HUDEP-2 (cell line): ENCODE results near the gene EPHX1.
A peak's percentile ranks its signal among the peaks of the same experiment; 100 is the strongest.

Experiments
- DNase-seq, 76 experiments: peaks; one replicate each; lab custom pipeline; 2025; ENCODE audit not compliant: unreplicated experiment in 76 of 76; lab: John Stamatoyannopoulos, UW

Gene EPHX1

DNA sequence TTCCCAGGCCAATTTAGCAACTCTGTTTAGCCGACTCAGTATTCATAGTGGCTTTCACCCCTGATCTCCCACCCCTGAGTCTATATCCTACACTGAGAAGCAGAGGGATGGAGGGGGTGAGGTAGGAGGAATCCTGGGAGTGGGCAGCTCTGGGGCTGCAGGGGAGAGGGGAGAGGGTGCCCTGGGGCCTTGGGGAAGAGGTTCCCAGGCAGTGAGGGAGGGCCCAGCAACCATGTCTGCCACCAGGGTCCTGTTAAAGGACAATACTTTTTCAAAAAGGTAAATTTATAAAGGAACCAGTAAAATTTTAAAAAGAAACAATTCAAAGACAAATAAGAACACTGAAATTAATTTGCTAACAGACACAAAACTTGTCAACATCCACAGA, 30.3 kb downstream of the EPHX1 start:
- no peak for DNase-seq

DNA sequence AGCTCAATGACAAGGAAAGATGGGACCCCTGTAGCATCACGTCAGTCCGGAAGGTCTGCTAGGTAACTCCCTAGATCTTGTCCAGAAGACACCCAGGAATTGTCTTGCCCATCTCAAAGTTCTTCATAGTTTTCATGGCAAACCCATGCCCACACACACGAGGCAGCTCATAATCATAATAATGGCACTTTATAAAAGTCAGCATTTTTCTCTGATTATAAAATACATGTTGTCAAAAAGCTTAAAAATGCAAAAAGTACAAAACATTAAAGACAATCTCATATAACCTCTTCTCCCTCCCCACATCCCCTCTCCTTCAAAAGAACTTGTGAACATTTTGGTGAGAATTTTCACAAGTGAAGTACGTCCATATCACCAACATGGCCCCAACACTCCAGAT, 30.8 kb downstream of the EPHX1 start:
- no peak for DNase-seq

DNA sequence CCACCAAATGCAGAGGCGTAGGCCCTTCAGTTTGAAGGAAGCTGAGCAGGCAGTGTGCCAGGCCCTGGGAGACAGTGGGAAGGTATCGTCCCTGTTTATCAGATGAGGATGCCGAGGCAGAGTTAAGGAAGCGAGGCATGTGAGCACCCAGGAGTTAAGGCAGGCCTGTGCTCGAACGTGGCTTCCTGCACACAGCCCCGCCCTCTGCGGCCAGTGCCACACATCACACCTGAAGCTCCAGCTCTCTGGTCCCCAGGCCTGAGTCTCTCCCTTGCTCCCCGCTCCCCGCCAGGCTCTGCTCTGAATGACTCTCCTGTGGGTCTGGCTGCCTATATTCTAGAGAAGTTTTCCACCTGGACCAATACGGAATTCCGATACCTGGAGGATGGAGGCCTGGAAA, 32.1 kb downstream of the EPHX1 start:
- DNase-seq, result no peak

DNA sequence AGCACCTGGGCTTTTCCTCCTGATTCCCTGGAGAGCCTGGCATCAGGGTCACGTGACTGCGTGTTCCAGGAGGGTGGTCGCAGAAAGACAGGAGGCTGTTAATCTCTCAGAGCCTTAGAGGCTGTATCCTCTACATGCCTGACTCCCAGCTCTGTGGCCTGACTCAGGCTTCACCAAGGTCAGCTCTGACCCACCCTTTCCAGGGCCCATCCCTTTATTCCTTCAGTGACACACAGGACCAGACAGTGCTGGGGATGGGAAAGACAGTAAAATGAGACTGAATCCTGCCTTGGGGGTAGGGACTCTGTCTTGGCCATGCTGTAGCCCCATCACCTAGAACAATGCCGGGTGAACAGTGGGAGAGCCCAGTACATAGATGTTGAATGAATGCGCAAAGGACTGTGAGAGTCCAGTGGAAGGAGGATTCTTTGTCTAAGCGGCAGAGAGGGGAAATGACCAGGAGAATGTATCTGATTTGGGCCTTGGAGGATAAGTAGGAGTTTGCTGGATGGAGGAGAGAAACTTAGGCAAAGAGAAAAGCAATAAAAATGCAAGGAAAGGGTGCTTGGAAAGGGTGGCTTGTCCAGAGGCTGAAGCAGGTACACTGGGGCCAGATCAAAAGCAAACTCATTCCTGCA, 33.0 kb downstream of the EPHX1 start:
- no peak for DNase-seq

DNA sequence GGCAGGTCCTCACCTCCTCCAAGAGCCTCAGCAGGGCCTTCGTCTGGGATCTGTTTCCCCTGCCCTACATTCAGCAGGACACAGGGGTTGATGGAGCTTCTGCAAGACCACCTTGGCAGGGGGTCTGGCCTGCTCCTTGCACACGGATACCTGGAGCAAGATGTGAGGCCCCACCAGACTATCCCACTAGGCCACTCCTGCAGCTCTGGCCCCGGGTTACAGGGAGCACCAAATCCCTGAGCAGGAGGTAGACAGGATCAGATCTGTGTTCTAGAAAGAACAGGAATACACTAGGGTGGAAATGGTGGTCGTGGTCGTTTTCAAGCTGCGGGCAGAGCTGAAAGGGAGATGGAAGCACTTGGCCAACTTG, 33.5 kb downstream of the EPHX1 start:
- no peak for DNase-seq

DNA sequence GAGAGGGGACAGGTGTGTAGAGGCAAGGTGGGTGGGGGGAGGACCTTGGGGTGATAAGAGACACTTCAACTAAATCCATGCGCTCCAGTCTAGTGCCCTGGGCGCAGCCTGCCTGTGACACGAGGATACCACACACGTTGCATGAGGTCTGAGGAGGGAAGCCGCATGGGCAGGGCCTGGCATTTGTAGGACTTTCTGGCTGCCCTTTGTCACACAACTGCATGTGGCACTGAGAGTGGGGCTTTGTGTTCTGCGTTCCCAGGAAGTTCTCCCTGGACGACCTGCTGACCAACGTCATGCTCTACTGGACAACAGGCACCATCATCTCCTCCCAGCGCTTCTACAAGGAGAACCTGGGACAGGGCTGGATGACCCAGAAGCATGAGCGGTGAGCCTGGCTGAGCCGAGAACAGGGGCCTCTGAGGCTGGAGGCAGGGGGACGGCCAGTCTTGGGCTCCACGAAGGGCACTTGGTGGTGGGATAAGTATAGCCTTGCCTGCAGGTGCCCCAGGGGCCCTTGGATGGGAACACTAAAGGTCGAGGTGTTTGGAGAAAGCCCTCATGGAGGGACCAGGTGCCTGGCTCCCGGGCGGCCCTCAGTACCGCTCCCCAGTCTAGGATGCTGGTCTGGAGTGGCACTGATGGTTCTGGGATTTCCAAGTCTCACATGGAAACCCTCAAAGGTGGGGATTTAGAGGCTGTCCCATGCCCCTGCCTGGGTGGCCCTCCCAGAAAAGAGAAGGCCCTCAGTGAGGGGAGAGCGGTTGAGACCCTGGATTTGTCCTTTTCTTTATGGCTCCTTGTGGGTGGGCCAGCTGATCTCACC, 34.5 kb downstream of the EPHX1 start:
- DNase-seq, result no peak

DNA sequence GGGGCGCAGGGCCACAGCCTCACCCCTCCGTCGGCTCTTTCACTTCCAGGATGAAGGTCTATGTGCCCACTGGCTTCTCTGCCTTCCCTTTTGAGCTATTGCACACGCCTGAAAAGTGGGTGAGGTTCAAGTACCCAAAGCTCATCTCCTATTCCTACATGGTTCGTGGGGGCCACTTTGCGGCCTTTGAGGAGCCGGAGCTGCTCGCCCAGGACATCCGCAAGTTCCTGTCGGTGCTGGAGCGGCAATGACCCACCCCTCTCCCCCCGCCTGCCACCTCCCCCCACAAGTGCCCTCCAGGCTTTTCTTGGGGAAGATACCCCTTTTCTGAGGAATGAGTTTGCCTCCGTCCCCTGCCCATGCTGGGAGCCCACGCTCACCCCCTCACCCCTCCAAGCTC, 35.2 kb downstream of the EPHX1 start:
- DNase-seq, result no peak

DNA sequence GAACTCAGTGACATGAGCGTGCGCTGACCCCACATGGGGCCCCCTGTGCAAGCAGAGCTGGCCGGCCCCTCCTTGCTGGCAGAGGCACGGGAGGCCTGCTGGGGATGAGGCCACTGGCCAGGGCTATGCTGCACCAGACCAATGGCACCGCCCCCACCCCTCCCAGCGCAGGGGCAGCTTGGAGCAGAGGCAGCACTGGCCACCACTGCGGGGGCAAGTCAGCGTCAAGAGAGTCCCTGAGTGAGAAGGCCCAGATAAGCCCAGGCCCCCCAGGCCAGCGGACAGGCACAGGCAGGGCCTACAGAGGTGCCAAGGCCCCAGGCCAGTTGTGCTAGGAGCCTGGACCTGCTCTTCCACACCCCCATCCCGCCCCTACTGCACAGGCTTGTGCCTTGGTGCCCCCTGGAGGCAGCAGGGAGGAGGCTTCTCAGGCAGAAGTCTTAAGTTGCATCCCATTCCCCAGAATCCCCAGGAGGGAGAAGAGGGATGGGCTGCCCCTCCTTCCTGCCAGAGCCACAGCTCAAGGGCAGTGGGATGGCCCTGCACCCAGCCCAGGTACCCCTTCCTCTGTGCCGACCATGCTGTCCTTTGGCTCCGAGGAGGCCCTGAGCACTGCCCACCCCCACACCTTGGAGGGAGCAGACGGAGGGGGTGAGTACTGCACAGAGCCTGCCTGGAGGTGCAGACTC, 35.8 kb downstream of the EPHX1 start:
- DNase-seq, result peak in 60 of 76 experiments; percentile 8 to 78 (median 53)

DNA sequence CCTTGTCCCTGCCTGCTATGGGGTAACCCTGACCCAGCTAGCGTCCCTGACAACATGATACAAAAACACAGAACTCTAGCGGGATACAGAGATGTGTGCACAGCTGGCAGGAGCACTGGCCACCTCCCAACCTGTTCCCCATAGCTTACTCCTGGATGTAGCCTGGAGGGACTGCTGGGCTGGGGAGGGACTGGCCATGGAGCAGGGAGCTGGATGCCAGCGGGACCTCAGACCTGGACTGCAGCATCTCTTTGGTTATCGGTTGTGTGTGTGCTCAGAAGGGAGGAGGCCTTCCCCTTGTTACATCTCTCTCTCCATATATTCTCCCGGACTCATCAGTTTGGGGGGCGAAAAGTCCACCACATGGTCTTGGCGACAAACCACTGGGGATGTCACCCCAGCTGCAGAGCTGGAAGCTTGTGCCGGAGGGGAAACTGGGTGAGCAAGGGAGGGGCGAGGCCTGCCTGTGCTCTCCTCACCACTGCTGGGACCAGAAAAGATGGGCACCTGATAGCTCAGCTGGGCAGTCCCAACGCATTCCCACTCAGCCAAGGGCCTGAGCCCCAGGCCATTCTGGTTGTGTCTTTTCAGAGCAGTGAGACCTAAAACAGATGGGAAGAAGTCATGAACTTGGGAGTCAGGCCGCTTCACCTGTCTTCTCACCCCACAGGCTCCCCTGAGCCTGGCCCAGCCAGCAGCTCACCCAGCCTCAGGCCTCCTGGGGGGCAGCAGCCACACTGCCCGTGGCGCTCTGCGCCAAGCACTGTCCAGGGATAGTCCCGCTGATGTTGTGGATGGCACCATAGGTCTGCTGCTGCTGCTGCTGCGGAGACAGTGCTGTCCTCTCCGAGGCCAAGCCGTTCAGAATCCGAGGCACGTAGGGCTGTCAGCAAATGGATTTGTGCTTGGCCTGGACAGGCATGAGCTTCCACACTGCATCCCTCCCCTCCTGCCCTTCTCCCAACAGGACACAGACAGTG, 36.7 kb downstream of the EPHX1 start:
- DNase-seq, result no peak

DNA sequence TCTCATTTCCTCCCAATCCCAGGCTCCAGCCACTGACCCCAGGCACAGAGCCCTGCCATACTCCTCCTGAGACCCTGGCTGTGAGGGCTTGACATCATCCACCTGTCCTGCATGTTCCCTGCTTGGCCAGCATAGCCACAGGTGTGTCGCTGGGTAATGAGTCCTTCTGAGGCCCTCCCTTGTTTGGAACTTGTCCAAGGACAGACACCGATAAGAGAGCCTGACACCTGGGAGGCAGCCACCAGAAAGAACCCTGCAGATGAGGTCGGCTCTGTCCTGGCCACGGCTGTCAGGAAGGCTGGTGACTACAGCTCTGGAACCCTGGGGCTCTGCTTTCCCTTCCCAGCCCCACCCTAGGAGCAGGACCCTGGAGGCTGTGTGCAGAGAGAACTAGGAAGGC, 37.7 kb downstream of the EPHX1 start:
- DNase-seq, result no peak

DNA sequence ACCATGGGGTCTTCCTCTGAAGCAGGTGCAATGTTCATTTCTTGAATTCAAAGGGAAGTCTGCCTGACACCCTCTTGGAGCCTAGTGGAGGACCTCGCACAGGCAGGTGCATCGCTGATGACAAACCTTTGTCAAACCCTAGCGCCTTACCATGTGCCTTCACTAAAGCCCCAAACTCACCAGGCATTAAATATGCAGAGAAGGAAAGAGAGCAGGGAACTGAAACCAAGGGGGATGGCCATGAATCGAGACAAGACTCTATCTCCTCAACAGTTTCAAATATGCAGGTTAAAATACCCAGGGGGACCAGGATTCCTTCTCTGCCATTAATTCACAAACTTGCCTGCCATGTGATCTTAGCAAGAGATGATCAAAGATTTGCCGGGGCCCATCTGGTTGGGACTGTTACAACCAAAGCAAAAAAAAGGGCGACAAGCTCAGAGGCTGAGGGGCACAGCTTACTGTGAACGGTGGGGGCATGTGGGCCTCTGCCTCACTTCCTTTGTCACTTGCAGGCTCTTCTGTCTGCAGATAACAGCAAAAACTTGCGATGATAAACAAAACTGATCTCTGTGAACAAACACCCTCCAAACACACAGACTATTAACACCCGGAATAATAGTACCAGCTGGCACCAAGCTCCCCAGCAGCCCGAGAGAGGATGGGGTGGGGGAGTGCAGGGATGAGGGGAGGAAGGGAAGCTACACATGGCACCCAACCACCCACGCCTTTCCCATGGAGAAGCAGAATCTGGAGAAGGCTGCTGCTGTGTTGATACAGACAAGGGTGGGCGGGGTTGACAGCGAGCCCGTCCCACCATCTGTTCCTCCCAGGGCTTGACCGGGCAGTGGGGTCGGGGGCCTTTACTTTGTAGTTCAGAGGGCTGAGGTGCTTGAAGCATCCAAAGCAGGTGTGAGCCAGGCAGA, 38.4 kb downstream of the EPHX1 start:
- DNase-seq, result peak in 2 of 76 experiments; percentile 6 to 16

DNA sequence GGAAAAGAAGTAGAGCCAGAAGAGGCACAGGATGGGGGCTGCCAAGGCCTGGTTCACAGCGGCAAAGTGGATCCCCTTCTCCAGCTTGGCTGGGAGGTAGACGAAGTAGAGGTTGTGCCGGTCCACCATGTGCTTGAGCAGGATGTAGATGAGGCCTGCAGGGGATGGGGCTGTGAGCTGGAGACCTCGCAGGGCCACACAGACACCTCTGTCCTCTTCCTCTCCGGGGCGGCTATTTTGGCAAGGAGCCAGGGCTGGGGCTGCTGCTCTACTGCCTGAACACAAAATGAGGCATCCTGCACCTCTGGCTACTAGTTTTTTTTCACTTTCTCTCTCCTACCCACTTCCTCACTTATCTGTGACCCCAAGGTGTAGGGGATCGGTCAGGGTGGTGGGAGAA, 40.0 kb downstream of the EPHX1 start:
- DNase-seq, result peak in 7 of 76 experiments; percentile 9 to 21 (median 16)

DNA sequence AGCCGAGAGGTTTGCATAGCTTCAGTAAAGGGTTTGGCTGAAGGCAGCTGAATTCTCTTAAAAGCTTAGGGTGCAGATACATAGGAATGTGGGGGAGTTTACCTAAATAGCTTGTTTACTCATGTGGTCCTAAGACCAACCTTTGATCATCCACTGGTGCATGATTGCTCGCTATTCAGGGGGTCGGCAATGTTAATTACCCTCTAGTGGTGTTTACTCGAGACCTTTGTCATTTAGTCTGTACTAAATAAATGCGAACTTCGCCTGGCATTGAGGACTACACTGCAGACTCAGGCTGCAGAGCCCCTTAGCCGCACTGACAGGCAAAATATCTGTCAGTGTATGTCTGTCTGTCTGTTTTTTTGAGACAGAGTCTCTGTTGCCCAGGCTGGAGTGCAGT, 40.4 kb downstream of the EPHX1 start:
- no peak for DNase-seq

DNA sequence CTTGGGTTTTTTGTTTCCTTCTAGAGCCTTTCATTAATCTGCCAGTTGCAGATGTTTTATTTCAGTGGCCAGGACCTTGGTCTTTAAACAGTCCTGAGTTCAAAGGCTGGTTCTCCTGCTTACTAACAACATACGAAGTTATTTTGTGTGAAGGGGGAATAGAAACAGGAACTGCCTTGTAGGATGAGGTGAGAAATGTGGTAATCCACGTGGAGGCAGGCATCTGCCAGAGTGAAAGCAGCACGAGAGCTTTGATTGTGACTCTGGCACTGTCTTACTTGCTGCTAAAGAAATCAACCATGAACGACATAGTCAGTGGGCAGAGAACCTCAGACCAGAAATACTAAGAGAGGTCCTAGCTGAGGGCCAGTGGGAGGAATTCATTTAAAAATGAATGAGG, 41.9 kb downstream of the EPHX1 start:
- DNase-seq, result no peak

DNA sequence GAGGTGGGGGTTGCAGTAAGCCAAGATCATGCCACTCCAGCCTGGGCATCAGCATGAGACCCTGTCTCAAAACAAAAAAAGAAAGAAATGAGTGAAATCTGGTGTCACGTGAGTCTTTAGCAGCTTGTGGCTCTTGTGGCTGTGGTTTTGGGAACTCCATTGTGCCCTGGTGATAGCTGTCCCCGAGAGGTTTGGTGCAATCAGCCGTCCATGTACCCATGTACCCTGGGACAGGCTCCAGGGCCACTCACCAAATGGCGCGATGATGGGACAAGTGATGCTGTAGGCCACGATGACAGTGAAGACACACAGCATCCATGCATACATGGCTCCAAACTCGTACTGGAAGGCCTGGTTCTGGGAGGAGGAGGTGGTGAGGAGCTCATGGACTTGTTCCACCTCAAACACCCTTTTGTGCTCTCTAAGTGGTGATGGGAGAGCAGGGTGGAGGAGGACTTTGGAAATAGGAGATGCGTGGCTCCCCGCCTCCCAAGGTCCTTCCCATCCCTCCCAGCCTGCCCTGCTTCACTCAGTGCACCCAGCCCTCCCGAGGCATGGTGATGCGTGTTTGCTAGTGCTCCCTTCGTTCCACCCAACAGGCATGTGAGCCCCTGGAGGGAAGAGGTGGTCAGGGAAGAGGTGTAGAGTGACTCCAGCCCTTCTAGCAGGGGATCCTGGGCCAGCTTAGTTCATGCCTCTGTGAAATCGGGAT, 42.6 kb downstream of the EPHX1 start:
- DNase-seq, result no peak

DNA sequence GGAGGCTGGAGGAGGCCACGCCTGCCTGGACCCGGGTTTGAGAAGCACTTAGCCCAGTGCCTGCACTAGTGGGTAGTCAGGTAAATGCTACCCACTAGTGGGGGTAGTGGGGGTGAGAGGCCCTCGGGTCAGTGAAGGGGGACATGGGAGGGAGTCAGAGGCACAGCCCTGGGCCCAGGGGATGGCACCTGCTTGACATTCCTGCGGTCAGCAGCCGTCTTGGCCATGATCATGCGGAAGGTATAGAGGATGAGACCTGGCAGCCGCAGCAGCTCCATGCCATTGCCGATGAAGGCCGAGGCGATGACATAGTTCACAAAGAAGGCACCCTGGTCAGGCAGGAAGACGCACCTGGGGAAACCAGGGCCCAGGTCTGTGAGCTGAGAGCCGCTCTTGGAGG, 43.5 kb downstream of the EPHX1 start:
- no peak for DNase-seq

DNA sequence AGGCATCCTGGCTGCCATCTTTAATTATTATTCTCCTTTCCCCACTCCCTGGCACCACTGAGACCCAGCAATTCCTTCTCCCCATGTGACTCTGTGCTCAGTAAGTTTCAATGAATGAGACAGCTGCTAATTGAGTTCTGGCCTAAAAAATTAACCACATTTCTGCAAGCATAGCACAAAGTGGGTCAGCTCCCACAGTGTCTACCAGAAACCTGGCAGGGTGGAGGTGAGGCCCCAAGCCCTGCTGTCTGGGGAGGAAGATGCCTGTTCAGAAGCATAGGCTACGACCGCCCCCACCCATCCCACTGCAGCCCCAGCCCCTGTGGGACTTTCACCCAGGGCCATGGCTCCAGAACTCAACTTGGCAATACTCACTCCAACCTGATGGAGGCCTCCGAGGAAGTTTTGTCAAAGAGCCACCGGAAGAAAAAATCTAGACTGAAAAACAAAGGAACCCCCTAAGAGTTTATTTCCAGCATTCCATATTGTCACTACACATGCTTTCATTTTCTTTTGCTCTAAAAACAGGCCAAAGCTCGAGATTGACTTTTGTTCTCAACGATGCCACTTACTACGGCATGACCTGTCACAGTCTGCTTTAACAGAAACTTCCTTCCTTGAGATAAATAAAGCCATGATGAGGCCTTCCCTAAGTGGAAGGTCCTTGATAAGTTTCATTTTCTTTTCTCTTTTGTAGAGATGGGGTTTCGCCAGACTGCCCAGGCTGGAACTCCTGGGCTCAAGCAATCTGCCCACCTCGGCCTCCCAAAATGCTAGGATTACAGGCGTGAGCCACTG, 45.8 kb downstream of the EPHX1 start:
- DNase-seq, result no peak

DNA sequence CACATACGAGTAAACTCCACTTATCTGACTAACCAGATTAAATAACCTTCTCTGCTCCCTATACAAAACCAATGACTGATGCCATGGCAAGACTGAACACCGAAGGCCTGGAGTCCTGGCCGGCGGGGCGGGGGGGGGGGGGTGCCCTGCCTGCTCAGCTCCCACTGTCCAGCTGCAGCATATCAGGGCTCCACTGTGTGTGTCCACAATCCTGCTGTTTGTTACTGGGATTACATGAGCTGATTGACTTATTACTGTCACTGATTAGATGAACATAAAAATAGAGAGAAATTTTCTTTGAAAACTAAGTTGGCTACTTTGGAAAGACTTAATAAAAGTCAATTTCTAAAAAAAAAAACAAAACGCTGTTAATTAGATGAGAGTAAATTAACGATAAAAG, 47.3 kb downstream of the EPHX1 start:
- DNase-seq, result no peak
